ENCODE results near the gene MTARC2.

The MTARC2 gene

GRCh38 chr1:220707160-220707559 is 41.0 kb upstream of the MTARC2 start:
- Histone ChIP-seq H3K27ac (ENCODE audit: low read depth, low read length, poor library complexity, severe bottlenecking) (no peak overlapping the region), H3K36me3 (ENCODE audit: insufficient read depth, low read length) (no peaks in the 10 kb centered on the region), H3K79me2 (ENCODE audit: insufficient read depth, low read length) (no peaks in the 10 kb centered on the region), H3K9me2 (ENCODE audit: low read depth, low read length) (no peaks in the 10 kb centered on the region), H3K4me1 (ENCODE audit: insufficient read depth, low read length, severe bottlenecking) (no peaks in the 10 kb centered on the region), H3F3A (ENCODE audit: insufficient read depth, low read length) (no peaks in the 10 kb centered on the region), H3K9me3 (ENCODE audit: low read length) (no peaks in the 10 kb centered on the region), H3K4me2 (ENCODE audit: low read length) (no peak overlapping the region), H2AFZ (ENCODE audit: low read length) (no peak overlapping the region), H4K20me1 (ENCODE audit: insufficient read depth, low read length) (no peaks in the 10 kb centered on the region), H3K4me3 (ENCODE audit: low read depth, low read length, poor library complexity, severe bottlenecking) (no peak overlapping the region), H3K27me3 (ENCODE audit: insufficient read depth, low read length) (no peaks in the 10 kb centered on the region), H3K9ac (ENCODE audit: low read length) (no peak overlapping the region)
- TF ChIP-seq EZH2 (IDR thresholded peaks at IDR 0.05; ENCODE audit: borderline replicate concordance, low read length), result no peak
- TF ChIP-seq, protein P1, sequence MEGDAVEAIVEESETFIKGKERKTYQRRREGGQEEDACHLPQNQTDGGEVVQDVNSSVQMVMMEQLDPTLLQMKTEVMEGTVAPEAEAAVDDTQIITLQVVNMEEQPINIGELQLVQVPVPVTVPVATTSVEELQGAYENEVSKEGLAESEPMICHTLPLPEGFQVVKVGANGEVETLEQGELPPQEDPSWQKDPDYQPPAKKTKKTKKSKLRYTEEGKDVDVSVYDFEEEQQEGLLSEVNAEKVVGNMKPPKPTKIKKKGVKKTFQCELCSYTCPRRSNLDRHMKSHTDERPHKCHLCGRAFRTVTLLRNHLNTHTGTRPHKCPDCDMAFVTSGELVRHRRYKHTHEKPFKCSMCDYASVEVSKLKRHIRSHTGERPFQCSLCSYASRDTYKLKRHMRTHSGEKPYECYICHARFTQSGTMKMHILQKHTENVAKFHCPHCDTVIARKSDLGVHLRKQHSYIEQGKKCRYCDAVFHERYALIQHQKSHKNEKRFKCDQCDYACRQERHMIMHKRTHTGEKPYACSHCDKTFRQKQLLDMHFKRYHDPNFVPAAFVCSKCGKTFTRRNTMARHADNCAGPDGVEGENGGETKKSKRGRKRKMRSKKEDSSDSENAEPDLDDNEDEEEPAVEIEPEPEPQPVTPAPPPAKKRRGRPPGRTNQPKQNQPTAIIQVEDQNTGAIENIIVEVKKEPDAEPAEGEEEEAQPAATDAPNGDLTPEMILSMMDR (IDR thresholded peaks at IDR 0.05; ENCODE audit: low read length), result no peak

GRCh38 chr1:220708244-220708643 is 39.9 kb upstream of the MTARC2 start:
- no peaks in the 10 kb centered on the region for H3K27me3 ChIP-seq (ENCODE audit: insufficient read depth, low read length)
- no peak overlapping the region for H2AFZ ChIP-seq (ENCODE audit: low read length)
- no peak overlapping the region for H3K27ac ChIP-seq (ENCODE audit: low read depth, low read length, poor library complexity, severe bottlenecking)
- no peaks in the 10 kb centered on the region for H4K20me1 ChIP-seq (ENCODE audit: insufficient read depth, low read length)
- no peak overlapping the region for H3K4me3 ChIP-seq (ENCODE audit: low read depth, low read length, poor library complexity, severe bottlenecking)
- TF ChIP-seq, protein P1 (IDR thresholded peaks at IDR 0.05; ENCODE audit: low read length), result no peak
- no peak for TF ChIP-seq EZH2 (IDR thresholded peaks at IDR 0.05; ENCODE audit: borderline replicate concordance, low read length)
- no peaks in the 10 kb centered on the region for H3K4me1 ChIP-seq (ENCODE audit: insufficient read depth, low read length, severe bottlenecking)
- H3F3A ChIP-seq (ENCODE audit: insufficient read depth, low read length), result no peaks in the 10 kb centered on the region
- H3K79me2 ChIP-seq (ENCODE audit: insufficient read depth, low read length), result no peaks in the 10 kb centered on the region
- H3K4me2 ChIP-seq (ENCODE audit: low read length), result no peak overlapping the region
- H3K9ac ChIP-seq (ENCODE audit: low read length), result no peak overlapping the region
- no peaks in the 10 kb centered on the region for H3K9me3 ChIP-seq (ENCODE audit: low read length)
- H3K36me3 ChIP-seq (ENCODE audit: insufficient read depth, low read length), result no peaks in the 10 kb centered on the region
- no peaks in the 10 kb centered on the region for H3K9me2 ChIP-seq (ENCODE audit: low read depth, low read length)

- H3F3A ChIP-seq (ENCODE audit: insufficient read depth, low read length), result no peaks in the 10 kb centered on the region
- no peak overlapping the region for H3K9ac ChIP-seq (ENCODE audit: low read length)
- H3K4me2 ChIP-seq (ENCODE audit: low read length), result no peak overlapping the region
- H3K36me3 ChIP-seq (ENCODE audit: insufficient read depth, low read length), result no peaks in the 10 kb centered on the region
- H2AFZ ChIP-seq (ENCODE audit: low read length), result no peak overlapping the region
- H3K4me1 ChIP-seq (ENCODE audit: insufficient read depth, low read length, severe bottlenecking), result no peaks in the 10 kb centered on the region
- H3K79me2 ChIP-seq (ENCODE audit: insufficient read depth, low read length), result no peaks in the 10 kb centered on the region
- H4K20me1 ChIP-seq (ENCODE audit: insufficient read depth, low read length), result no peaks in the 10 kb centered on the region
- H3K27me3 ChIP-seq (ENCODE audit: insufficient read depth, low read length), result no peaks in the 10 kb centered on the region
- no peak for TF ChIP-seq EZH2 (IDR thresholded peaks at IDR 0.05; ENCODE audit: borderline replicate concordance, low read length)
- TF ChIP-seq, protein P1 (IDR thresholded peaks at IDR 0.05; ENCODE audit: low read length), result no peak
- no peak overlapping the region for H3K4me3 ChIP-seq (ENCODE audit: low read depth, low read length, poor library complexity, severe bottlenecking)
- H3K9me2 ChIP-seq (ENCODE audit: low read depth, low read length), result no peaks in the 10 kb centered on the region
- no peak overlapping the region for H3K27ac ChIP-seq (ENCODE audit: low read depth, low read length, poor library complexity, severe bottlenecking)
- H3K9me3 ChIP-seq (ENCODE audit: low read length), result no peaks in the 10 kb centered on the region
These were observed 39.0 kb upstream of the MTARC2 start for GRCh38 chr1:220708936-220709801.
